Small intestine (tissue), 7 donors: ENCODE measurements around the gene CFAP46. TPM values are rescaled to one million over a fixed set of nuclear protein-coding genes. Genes with fewer than 3 reads are reported as not detected.

Experiments
- DNase-seq, 2 donors: peaks; one replicate each; pipeline versions ENCODE4 v3.0.0 to v3.0.0-alpha.2; 2013
- FAIRE-seq: peaks from 2 replicates; lab custom pipeline; 2012; peaks lifted over from hg19 to GRCh38; lab: Jason Lieb, UNC
- H3K27ac ChIP-seq, 3 donors: one replicate each; pipeline ENCODE4 v1.5.1; 2013; ENCODE audit warnings: low read length in 2 of 3, mild to moderate bottlenecking in 2 of 3, control low read depth in 1 of 3, inconsistent platforms in 1 of 3, low read depth in 1 of 3, moderate library complexity in 1 of 3
- H3K27me3 ChIP-seq, 3 donors: one replicate each; pipeline ENCODE4 v1.6.1; 2013; ENCODE audit warnings: low read length in 3 of 3, inconsistent platforms in 1 of 3; ENCODE audit not compliant: control insufficient read depth in 3 of 3, insufficient read depth in 3 of 3
- H3K36me3 ChIP-seq, 3 donors: one replicate each; pipeline ENCODE4 v1.6.1; 2013; ENCODE audit warnings: low read length in 3 of 3, inconsistent platforms in 1 of 3, low read depth in 1 of 3, mild to moderate bottlenecking in 1 of 3, moderate library complexity in 1 of 3; ENCODE audit not compliant: control insufficient read depth in 3 of 3, insufficient read depth in 2 of 3
- H3K4me1 ChIP-seq, 3 donors: one replicate each; pipeline ENCODE4 v1.6.1; 2013; ENCODE audit warnings: low read length in 2 of 3, inconsistent platforms in 1 of 3, low read depth in 1 of 3, mild to moderate bottlenecking in 1 of 3, moderate library complexity in 1 of 3; ENCODE audit not compliant: control insufficient read depth in 3 of 3, insufficient read depth in 2 of 3
- H3K4me3 ChIP-seq, 3 donors: one replicate each; pipeline ENCODE4 v1.5.1; 2013; ENCODE audit warnings: low read length in 3 of 3, control low read depth in 1 of 3, inconsistent platforms in 1 of 3, low read depth in 1 of 3, mild to moderate bottlenecking in 1 of 3, moderate library complexity in 1 of 3
- H3K9me3 ChIP-seq, 2 donors: one replicate each; pipeline ENCODE4 v1.6.1; 2013; ENCODE audit warnings: low read depth in 1 of 2, low read length in 1 of 2; ENCODE audit not compliant: control insufficient read depth in 2 of 2, insufficient read depth in 1 of 2
- WGBS, 3 donors: extraction: QIAGEN DNeasy Blood & Tissue Kit; methylation state at CpG; one replicate each; pipeline ENCODE4 v1.1.7; 2013; 5-methylcytosine and 5-hydroxymethylcytosine counted together
- polyA plus RNA-seq, 4 donors: library from polyadenylated mRNA; stranded (reverse) in 3 of 4; unstranded in 1 of 4; fragments of 200-250 nt in 3 of 4; fragments of 120-200 nt in 1 of 4; gene quantifications; one replicate each; pipeline versions ENCODE4 v1.2.1 to v1.2.3, GENCODE V29; 2013
- donor health status: healthy with polysubstance abuse.
- donor health status: control.
- donor health status: control.
- donor health status: Bipolar disorder and iron deficiency.
- donor health status: healthy.

Gene CFAP46
- polyA plus RNA-seq, 4 donors, result 0.27 to 0.43 TPM; not detected in 2

- H3K9me3 ChIP-seq, result peaks cover 0 to 11% of the 10 kb centered on the region in 2 donors
- FAIRE-seq, result no peak
- H3K27ac ChIP-seq, result no peak overlapping the region
- WGBS, 3 donors, result 88 to 93% (median 91%) methylated on average over 11 of the region's 11 CpGs
- H3K27me3 ChIP-seq, result no peaks in the 10 kb centered on the region
- no peak overlapping the region for H3K4me3 ChIP-seq
- no peak for DNase-seq
- no peaks in the 10 kb centered on the region for H3K4me1 ChIP-seq
- peaks cover 0 to 52% (median 0%) of the 10 kb centered on the region in 3 donors for H3K36me3 ChIP-seq
Observed at GRCh38 chr10:132764108-132764507, 178.3 kb downstream of the CFAP46 start.

- DNase-seq (no peak), FAIRE-seq (no peak)
- Histone ChIP-seq H3K4me1 (no peaks in the 10 kb centered on the region), H3K27me3 (no peaks in the 10 kb centered on the region), H3K4me3 (no peak overlapping the region), H3K36me3 (peaks cover 0 to 48% (median 0%) of the 10 kb centered on the region in 3 donors), H3K27ac (no peak overlapping the region), H3K9me3 (peaks cover 0 to 7% of the 10 kb centered on the region in 2 donors)
- WGBS, 3 donors, result 88 to 89% (median 88%) methylated on average over 5 of the region's 5 CpGs
Observed at GRCh38 chr10:132763545-132763944, 178.8 kb downstream of the CFAP46 start.

- H3K4me3 ChIP-seq, result no peak overlapping the region
- 69 to 84% (median 83%) methylated on average over 6 of the region's 6 CpGs for WGBS, 3 donors
- FAIRE-seq, result no peak
- no peaks in the 10 kb centered on the region for H3K27me3 ChIP-seq
- no peak overlapping the region for H3K27ac ChIP-seq
- no peaks in the 10 kb centered on the region for H3K4me1 ChIP-seq
- H3K36me3 ChIP-seq, result peaks cover 0 to 45% (median 0%) of the 10 kb centered on the region in 3 donors
- DNase-seq, result no peak
- peaks cover 0 to 5% of the 10 kb centered on the region in 2 donors for H3K9me3 ChIP-seq
Observed at GRCh38 chr10:132762267-132762666, 180.1 kb downstream of the CFAP46 start.

GRCh38 chr10:132761395-132762060 lies 180.8 kb downstream of the CFAP46 start:
- H3K36me3 ChIP-seq, result peaks cover 0 to 50% (median 0%) of the 10 kb centered on the region in 3 donors
- H3K27me3 ChIP-seq, result no peaks in the 10 kb centered on the region
- DNase-seq (no peak), FAIRE-seq (no peak)
- no peak overlapping the region for H3K27ac ChIP-seq
- no peaks in the 10 kb centered on the region for H3K4me1 ChIP-seq
- 92 to 94% (median 93%) methylated on average over 11 of the region's 11 CpGs for WGBS, 3 donors
- no peak overlapping the region for H3K4me3 ChIP-seq
- peaks cover 0 to 10% of the 10 kb centered on the region in 2 donors for H3K9me3 ChIP-seq

GRCh38 chr10:132758865-132759264 lies 183.5 kb downstream of the CFAP46 start:
- Histone ChIP-seq H3K27me3 (no peaks in the 10 kb centered on the region), H3K4me1 (no peaks in the 10 kb centered on the region), H3K36me3 (peaks cover 0 to 63% (median 6%) of the 10 kb centered on the region in 3 donors), H3K9me3 (peaks cover 0 to 17% of the 10 kb centered on the region in 2 donors), H3K27ac (no peak overlapping the region), H3K4me3 (no peak overlapping the region)
- 84 to 93% (median 92%) methylated on average over 14 of the region's 14 CpGs for WGBS, 3 donors
- DNase-seq, result no peak
- FAIRE-seq, result no peak

Other genes starting within 250 kb of the CFAP46 start
- gene NKX6-2, start 156.4 kb downstream of the CFAP46 start, polyA plus RNA-seq, result under 1 TPM in 2 of 4 donors, not detected in 2; 0.03 to 0.07 TPM
- gene ADGRA1, start 145.4 kb upstream of the CFAP46 start, polyA plus RNA-seq, result under 1 TPM in 2 of 4 donors, not detected in 2; 0.10 to 0.22 TPM
- 10 to 100 TPM in 1 of 4 donors, under 1 TPM in 1, not detected in 2; 0.37 to 18.6 TPM for gene KNDC1, start 217.6 kb upstream of the CFAP46 start, polyA plus RNA-seq